OCI-M1 (cell line): Measurements from ENCODE around the gene IFITM10.

Source experiments
- DNase-seq: peaks from one replicate; lab custom pipeline; 2025; lab: John Stamatoyannopoulos, UW

Gene IFITM10

DNA sequence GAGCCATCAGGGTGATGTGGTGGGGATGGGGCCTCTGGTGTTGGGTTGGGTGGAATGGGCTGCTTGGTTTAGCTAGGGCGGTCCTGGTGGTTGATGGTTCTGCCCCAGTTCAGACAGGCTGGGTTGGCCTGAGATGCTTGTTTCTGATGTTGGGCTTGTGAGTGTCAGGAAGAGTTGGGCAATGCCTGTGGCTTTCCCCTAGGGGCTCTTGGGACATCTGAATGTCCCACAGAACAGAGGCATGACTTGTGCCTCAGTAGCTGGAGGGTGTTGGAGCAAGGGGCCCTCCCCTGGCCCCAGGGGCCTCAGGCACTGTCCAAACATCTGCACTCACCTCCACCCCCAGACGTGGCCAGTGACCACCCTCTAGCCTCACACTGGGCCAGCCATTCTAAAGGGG is 27.3 kb upstream of the IFITM10 start:
- DNase-seq, result no peak

DNA sequence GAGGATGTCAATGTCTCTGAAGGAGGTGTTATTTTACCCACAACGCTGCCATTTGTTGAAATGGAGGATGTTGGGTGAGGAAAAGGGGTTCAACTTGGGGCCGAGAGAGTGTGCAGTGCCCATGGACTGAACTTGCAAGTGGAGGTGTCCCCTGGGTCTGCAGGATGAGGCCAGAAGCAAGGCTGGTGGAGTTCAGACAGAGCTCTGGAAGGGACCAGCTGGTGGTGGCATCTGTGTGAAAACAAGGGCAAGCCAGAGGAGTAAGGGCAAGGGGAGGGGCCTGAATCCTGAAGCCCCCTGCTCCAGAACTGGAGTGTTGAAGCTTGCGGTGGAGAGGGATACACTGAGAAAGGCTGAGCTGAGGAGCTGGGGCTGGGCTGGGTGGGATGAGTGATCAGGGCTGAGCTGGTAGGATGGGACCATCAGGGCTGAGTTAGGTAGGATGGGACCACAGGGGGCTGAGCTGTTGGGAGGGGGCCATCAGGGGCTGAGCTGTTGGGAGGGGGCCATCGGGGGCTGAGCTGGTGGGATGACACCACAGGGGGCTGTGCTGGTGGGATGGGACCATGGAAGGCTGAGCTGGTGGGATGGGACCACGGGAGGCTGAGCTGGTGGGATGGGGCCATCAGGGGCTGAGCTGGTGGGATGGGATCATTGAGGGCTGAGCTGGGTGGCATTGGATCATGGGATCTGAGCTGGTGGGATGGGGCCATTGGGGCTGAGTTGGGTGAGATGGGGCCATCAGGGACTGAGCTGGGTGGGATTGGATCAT is 26.7 kb upstream of the IFITM10 start:
- no peak for DNase-seq

DNA sequence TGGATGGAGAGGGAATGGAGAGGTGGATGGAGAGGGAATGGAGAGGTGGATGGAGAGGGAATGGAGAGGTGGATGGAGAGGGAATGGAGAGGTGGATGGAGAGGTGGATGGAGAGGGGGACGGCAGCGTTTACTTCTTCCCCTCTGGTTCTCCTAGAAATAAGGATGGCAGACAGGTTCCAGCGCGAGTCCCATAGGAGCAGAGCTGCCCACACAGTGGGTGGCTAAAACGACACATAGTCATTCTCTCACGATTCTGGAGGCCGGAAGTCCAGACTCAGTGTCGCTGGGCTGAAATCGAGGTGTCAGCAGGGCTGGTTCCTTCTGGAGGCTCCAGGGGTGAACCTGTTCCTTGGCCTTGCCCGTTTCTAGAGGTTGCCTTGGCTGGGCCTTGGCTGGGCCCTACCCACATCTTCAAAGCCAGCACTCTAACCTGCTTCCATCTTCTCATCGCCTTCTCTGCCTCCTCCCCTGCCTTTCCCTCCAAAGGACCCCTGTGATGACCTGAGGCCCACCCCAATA is 26.0 kb upstream of the IFITM10 start:
- DNase-seq, result no peak

DNA sequence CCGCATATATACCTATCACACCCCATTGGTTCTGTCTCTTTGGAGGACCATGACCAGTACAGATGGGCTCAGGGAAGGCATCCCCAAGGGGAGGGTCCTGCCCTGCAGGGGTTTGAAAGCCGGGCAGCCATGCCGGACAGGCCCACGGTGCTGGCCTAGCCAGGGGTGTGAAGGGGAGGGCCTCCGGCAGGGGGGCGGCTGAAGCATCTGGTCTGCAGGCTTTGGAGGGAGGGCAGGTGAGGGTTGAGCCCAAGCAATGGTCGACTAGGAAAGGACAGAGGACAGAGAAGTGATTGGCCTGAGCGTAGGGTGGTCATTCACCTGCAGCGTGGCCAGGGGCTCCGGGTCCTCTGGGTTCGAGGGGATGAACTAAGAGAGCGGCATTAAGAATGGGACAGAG is 24.5 kb upstream of the IFITM10 start:
- no peak for DNase-seq

DNA sequence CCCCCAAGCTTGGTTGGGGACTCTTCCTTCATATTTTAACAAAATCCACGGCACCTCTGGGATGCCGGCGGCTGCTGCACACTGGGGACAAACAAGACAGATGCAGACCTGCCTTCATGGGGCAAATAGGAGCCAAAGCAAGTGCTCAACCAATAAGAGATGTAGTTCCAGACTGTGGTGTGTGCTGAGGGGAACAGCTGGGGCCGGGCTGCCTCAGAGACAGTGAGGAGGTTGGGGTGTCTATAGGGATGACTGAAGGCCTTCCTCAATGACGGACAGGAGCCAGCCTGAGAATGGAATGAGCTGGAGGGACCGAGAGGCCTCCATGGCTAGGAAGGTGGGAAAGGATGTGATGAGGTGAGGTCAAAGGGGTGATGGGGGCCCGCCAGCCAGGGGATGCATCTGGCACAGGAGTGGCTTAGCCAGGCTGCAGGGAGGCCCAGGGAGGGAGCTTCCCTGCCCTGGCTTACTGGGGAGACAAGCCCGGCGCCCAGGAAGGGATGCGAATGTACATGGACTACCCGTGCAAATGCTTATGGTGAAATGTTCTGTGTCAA is 23.7 kb upstream of the IFITM10 start:
- DNase-seq, result no peak

DNA sequence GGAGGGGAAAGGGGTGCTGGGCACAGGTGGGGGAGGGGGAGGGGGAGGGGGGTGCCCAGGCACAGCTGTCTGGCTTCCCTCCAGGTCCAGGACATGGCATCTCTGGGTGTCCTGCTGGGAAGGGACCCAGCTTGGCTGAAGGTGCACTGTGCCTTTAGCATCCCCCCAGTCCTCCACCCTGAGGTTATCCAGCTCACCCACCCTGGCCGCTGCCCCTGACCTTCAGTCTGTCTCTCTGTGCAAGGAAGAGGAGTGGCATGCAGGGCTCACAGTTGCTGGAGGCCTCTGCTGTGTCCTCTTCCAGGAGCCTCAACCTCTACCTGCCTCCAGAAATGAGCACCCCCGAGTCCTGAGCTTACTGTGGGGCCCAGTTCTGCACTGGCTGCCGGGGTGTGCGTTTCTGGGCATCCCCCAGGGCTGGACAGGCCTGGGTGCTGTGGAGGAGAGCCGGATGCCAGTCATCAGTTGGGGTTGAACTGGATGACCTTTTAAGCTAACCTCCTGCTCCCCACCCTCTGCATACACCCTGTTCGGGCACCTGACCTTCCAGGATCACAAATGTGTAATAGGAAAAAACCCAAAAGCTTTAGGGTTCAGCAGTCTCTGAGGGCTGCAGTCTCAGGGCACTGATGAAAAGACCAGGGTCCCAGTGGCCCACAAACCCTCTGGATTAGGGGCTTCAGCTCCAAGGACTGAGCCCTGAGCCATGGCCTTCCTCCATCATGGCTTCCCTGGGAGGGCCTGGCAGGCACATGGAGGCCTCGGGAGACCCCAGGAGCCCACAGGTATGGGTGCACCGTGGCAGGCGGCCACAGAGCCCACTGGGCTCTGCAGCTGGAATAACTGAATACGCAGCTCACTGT is 23.0 kb upstream of the IFITM10 start:
- no peak for DNase-seq

DNA sequence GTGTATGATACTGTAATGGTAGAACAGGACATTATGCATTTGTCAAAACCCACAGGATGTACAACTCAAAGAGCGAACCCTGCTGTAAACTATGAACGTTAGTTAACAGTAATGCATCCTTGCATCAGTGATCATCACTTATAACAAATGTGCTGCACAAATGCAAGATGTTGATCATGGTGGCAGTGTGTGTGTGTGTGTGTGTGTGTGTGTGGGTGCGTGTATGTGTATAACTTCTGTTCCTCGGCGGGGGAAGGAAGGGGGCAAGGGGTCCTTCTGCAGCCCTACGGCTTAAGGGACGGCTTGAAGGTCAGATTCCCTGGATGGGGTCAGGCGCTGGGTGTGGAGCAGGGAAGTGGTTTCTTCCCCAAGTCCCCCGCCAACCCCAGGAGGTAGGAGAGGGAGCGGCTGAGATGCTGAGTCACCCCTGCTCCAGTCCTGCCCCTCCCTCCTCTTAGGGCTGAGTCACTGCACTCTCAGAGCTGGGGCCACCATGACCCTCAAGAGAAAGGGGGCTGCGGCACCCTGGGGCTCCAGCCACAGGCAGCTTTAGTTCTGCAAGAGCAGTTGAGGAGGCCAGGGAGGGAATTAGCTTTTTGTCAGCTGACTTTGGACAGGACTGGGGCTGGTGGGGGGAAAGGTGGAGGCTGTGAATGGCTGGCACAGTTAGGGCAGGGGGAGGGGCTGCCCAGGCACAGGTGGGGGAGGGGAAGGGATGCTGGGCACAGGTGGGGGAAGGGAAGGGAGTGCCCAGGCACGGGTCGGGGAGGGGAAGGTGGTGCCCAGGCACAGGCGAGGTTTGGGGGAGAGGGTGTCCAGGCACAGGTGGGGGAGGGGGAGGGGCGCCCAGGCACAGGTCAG is 22.1 kb upstream of the IFITM10 start:
- peak; percentile 87 for DNase-seq

DNA sequence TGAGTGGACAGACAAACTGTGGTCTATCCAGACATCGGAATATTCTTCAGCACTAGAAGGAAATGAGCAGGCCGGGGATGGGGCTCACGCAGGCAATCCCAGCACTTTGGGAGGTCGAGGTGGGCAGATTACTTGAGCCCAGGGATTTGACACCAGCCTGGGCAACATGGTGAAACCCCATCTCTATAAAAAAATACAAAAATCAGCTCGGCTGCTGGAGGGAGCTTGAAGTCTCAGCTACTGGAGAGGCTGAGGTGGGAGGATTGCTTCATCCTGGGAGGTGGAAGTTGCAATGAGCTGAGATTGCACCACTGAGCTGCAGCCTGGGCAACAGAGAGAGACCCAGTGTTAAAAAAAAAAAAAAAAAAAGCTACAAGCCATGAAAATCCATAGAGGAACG is 21.3 kb upstream of the IFITM10 start:
- DNase-seq, result peak; percentile 28

DNA sequence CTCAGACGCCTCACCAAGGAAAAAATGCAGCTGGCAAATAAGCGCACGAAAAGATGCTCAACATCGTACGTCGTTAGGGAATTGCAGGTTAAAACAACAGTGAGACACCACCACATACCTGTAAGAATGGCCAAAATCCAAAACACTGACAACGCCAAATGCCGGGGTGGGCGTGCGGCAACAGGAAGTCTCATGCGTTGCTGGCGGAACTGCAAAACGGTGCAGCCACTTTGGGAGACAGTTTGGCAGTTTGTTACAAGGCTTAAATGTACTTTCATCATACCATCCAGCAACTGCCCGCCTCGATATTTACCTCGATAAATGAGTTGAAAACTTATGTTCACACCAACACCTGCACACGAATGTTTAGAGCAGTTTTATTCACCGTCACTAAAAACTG is 20.9 kb upstream of the IFITM10 start:
- DNase-seq, result no peak

DNA sequence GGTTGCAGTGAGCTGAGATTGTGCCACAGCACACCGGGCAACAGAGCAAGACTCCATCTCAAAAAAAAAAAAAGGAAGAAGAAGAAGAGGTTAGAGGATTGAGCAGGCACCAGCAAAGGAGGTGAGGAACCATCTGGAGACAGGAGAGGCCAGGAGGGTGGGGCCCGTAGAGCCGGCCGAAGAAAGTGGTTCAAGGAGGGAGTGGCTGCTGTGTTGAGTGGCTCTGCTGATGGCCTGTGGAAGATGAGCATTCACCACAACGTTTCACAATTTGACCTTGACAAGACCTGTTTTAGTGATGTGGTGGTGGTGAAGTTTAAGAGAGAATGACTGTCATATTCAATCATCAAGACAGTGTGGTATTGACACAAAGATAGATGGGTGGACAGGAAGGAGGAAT is 20.1 kb upstream of the IFITM10 start:
- no peak for DNase-seq

DNA sequence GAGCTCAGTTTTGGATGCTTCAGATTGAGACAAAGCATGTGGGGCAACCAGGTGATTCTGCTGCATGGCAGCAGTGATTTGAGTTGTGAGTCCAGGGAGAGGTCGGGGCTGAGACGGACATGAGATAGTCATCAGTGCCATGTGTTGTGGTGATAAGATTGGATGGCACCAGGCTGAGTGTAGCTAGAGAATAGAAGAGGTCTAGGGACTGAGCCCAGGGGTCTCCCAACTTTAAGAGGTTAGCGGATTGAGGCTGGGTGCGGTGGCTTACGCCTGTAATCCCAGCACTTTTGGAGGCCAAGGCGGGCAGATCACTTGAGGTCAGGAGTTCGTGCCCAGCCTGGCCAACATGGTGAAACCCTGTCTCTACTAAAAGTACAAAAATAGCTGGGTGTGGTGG is 19.7 kb upstream of the IFITM10 start:
- no peak for DNase-seq

DNA sequence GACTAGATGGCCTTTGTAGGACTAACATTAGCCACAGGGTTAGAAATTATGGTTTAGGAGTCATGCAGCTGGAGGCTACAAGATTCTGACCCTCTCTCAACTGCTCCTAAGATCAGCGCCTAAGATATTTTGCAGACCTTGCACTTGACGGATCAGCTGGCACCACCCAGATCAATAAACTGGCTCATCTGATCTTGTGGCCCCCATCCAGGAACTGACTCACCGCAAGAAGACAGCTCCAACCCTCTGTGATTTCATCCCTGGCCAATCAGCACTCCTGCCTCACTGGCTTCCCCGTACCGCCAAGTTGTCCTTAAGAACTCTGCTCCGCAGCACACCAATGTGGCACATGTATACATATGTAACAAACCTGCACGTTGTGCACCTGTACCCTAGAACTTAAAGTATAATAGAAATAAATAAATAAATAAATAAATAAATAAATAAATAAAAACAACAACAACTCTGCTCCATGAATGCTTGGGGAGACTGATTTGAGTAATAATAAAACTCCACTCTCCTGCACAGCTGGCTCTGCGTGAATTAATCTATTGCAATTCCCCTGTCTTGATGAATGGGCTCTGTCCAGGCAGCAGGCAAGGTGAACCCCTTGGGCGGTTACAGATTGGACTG is 19.0 kb upstream of the IFITM10 start:
- peak; percentile 8 for DNase-seq

DNA sequence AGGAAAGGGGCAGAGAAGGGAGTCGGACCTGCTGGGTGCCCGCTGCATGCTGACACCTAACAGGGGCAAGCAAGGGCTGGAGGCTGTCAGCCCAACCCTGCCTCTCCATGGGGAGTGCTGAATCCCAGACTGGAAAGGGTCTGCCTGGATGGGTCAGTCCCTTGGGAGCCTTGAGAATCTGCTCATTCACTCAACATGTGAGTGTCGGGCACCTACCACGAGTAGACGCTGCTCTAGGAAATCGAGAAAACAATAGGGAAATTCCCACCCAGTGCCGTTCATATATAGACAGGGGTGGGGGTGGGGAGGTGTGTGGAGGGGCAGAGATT is 17.7 kb upstream of the IFITM10 start:
- no peak for DNase-seq

DNA sequence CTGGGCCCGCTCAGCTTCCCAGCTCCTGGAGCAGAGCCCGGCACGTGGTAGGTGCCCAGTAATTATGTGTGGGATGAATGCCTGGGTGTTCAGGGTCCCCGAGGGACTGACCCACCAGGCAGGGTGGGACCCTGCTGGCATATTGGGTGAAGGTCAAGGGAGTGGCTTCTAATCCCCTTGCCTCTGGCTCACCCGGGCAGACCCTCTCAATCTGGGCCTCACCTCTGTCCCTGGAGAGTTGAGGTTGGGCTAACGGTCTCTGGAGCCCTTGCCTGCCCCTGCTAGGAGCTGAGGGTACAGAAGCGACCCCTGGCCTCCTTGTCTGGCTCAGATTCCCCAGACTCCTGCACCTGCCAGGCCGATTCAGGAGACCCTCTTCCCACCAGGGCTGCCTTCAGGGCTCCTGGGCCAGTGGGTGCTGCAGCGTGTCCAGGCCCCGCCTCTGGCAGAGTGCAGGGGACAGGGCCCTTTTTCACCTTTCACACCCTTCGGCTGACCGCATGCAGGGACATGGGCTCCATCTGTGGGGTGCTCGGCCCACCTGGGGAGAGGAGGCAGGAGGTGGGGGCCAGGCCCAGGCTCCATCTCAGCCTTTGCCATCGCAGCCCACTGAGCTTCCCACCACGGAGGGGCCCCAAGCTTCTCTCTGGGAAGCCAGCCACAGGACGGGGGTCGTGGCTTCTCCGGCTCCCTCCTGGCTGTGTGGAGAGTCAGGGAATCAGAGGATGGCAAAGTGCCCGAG is 17.2 kb upstream of the IFITM10 start:
- DNase-seq, result no peak

DNA sequence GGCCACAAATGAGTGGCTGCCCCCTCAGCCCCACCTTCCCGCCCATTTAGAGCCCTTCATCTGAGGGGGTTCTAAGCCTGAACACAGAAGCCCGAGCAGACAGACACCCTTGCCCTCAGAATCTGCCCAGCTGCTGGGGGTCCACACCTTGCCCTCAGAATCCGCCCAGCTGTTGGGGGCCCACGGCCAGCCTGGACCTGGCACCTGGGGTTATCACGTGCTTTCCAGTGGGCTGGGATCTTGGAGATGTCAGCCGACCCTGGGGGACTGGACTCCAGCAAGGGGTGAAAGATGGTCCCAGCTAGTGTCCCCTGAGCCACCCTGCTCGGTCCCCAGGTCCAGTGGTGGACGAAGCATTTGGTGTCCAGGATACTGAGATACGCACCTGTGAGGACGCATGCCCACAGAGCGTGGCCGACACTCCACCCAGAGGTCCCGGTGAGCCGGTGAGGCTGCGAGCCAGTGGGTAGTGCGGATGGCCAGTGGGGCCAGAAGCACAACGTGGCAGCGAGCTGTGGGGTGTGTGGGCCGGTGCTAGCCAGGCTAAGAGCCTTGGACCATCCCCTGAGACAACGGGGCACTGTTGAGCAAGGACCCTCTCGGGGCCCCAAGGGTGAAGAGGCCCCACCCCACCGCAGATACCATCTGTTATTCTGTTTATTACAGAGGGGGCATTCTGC is 16.5 kb upstream of the IFITM10 start:
- DNase-seq, result no peak

DNA sequence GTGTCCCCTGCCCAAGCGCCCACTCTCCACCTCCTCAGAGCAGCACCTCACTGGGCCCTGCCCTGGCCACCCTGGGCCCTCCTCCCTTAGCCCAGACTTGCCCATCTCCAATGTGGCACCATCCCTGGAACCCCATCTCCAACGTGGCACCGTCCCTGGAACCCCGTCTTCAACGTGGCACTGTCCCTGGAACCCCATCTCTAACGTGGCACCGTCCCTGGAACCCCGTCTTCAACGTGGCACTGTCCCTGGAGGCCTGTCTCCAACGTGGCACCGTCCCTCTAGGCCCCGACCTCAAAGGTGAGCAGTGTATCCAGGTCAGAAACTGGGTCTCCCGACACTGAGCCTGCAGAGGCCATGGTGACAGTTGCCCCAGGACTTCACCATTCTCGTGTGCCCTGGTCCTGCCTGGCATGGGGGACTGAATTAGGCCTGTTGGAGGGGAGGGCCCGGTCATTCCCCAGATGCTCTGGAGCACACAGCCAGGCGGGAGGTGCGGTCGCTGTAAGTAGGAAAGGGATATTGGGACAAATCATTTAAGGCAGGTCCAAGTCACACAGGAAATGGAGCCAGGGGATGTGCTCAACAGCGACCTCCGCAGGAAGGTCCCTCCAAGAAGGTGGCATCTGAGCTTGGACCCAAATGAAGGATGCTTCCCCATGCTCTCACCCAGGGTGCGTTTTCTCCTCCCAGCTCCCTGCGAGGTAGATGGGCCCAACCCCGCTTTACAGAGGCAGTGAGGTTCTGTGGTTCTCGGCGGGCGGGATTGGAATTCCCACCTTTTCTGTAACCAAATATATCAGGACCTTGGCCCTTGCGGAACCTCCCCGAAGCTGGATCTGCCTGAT is 15.7 kb upstream of the IFITM10 start:
- peak; percentile 6 for DNase-seq

DNA sequence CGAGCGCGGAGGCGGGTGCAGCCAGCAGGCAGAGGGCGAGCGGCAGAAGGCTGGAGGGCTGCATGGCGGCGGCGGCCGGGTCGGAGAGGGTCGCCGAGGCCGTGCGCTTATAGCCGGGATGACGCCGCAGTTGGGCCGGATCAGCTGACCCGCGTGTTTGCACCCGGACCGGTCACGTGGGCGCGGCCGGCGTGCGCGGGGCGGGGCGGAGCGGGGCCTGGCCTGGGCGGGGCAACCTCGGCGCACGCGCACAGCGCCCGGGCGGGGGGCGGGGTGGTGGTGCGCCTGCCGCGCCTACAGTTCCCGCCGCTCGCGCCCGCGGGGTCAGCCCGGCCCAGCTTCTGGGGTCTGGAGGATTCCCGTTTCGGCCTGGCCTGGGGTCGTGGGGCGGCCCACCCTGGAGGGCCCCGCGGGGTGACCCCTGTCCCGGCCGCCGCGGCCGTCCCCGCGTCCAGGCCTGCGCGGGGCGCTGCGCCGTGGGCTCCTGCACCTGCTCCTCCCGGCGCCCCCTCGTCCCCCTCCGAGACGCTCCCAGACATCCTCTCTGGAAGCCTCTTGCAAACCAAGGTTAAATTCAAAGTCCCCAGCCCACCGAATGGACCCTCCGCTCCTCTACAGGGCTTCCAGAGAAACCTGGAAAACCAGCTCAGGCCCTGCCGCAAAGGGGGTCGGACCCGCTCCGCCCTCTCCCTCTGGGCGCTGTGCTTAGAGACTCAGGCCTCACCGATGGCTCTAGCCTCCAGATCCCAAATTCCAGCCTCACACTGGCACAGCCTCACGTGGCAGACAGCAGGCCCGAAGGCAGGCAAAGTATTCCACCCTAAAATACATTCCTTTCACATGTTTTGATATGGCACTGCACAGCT is 13.6 kb upstream of the IFITM10 start, which contains the start of gene CTSD:
Gene CTSD (minus strand): TSS at position 132 of the 866 bp plus-strand sequence. CDS start 68 bp downstream, at position 64.
- DNase-seq, result peak; percentile 85

DNA sequence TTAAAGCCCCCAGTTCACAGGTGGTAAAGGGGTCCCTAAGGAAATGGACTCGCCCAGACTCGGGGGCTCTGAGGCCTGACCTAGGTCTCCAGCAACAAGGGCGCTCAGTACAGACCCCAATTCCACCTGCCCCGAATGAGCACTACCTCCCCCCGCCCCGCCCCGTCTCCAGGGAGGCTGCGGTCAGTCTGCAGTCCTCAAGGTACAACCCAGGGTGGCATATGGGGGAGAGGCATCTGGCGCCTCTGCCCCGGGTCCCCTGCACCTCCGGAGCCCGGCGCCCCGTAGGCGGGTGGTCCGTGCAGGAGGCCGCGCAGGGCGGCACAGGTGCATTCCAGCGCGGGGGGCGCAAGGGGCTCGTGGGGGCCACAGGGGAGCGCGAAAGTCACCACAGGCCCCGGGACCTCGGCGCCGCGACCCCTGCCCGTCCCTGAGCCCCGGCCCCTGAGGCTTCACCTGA is 13.0 kb upstream of the IFITM10 start:
- DNase-seq, result peak; percentile 10
